CD4-positive, alpha-beta T cell treated with Interleukin-6 for 4 hours (primary cell): ENCODE results near the gene IKBKE.

Source experiments
- DNase-seq: peaks from one replicate; pipeline ENCODE4 v3.0.0-alpha.2; 2020; ENCODE audit warnings: mixed read lengths

IKBKE gene

GRCh38 chr1:206469933-206470691 is at the start of gene IKBKE:
Gene IKBKE (plus strand): TSS chr1:206470476. CDS start chr1:206473228, 2,752 bp downstream.
- peak; percentile 60 for DNase-seq

DNA sequence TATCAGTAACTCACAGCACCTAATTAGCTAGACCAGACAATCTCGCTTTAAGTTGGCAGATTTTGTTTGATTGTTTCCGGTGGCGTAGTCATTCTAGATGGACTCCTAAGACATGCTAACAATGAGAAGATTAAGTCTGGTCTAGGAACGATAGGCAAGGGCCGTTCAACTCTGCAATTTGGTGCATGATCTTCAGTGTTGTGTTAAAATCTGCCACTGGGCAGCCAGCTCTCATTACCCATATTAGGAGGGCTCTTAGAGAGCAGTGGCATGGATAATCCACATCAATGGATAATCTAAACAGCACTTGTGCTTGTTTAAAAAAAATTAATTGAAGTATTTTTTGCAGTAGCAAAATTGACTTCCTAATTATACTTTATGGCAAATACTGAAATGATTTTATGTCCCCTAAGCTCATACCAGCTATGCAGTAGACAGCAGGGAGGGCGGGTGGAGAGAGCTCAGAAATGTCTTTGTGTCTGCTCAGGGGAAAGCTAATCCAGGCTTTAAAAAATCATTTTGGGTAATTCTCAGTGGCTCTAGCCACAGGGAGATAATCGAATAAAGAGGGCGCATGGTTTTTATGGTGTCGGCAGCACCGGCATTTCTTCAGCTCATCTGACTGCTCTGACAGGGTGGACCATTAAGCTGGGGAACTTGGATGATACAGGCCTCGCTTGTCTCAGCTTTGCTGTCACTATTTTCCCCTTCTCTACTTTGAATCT is 48.5 kb upstream of the IKBKE start:
- DNase-seq, result no peak

DNA sequence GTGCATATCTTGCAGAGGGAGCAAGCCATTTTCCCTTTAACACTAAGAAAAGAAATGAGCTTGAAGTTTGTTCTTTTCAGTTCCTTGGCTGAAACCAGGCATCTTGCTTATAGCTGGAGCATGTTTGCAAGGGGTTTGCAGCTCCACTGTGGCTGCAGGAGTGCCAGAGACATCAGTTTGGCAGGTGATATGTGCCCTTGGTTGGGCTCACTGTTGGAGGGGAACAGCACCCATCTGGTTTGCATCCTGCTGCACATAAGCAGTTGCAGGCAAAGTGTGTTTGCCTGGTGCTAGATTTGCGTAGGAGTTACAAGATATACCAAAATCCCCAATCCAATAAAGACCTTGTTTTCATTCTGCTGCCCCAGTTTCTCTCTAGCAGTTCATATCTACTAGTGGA is 47.8 kb upstream of the IKBKE start:
- DNase-seq, result no peak

DNA sequence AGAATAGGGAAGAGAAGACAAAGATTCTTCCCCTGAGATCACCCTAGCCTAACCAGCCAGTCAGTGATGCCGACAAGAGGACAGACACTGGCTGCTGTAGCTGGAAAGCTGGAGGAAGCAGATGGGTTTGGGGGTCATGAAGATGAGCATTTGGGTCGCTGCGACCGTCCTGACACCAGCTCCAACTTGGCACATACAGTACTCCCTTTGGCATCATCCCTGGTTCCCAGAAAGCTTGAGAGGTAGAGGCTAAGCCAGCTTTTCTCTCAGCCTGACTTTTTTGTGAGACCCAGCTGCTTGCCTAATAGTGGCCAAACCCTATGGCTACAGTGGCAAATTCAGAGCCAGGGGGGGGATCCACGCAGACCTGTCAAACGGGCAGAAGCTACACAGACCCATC is 43.0 kb upstream of the IKBKE start:
- DNase-seq, result no peak

- no peak for DNase-seq
These were observed 40.9 kb upstream of the IKBKE start for GRCh38 chr1:206429421-206429820.

DNA sequence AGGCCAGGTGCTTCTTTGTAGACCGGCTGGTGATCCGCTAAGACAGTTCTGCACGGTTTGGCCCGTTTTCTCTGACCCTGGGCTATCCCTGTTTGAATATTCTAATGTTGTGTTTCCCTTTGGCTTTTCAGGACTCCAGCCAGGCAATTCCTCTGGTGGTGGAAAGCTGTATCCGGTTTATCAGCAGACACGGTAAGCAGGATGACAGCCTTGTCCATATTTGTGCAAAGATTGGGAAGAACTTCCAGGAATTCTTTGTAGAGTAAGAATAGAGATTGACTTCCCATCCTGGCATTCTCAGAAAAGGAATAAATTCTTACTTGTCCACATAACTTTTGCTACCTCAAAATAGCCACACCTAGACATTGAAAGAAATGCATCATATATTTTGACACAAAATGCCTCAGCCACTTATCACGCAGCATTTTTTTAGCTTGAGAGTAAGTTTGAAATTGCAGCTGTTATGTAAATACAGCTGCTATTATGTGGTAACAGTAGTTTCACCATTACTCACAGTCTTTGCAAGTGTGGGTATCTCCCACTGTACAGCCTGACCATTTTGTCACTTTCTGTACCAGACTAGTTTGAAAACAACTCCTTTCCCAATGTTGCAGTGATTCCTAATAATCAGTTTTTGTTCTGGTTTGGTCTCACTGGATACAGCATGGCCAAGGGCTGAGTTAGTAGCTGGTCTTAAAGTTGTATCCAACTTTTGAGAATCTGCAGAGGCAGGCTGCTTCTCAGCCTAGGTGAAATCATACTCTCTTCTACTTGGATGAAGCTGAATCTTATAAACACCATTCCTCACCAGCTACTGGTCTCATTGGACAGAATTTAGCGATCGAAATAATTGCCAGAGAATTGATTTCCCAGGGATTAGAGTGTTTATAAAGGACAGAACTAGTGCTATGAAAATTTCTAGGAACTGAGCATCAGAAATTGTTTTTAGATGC is 40.0 kb upstream of the IKBKE start:
- DNase-seq, result no peak

DNA sequence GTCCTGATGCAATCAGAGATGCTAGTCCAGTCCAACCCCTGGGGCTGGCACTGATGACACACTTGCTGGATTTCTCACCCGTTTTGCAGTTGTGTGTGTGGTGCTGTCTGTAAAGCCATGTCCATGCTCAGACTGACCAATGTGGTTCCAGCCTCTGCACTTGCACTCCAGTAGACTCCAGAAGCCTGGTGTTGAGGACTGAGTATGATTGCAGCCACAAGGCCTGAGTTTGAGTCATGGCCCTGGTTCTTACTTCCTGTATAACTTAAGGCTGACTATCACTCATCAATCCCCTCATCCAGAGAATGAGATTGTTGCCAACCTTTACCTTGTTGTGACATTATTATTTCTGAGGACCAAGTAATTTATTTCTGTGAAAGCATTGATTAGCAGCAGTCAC is 34.8 kb upstream of the IKBKE start:
- DNase-seq, result no peak

GRCh38 chr1:206438554-206438953 is 31.7 kb upstream of the IKBKE start:
- DNase-seq, result no peak

DNA sequence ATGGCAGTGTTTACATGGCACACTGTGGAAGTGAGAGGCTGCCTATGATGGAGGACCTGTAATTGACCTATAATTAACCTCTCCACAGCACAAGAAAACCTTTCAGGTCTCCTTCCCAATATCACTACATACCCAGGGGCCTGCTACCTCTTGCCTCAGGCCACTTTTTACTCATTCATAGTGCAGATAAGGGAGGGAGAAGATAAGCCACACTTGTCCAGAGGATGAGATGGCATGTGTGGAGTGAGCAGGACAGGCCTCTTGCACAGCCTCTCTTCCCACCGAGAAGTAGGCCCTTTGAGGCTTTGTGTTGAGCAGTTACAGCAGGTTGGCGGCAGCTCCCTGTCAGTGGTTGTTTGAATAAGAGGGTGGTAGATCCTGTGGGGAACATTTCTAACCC is 31.1 kb upstream of the IKBKE start:
- DNase-seq, result no peak

GRCh38 chr1:206441336-206441967 is 28.8 kb upstream of the IKBKE start:
- DNase-seq, result no peak

GRCh38 chr1:206442101-206442500 is 28.2 kb upstream of the IKBKE start:
- no peak for DNase-seq

GRCh38 chr1:206445116-206445515 is 25.2 kb upstream of the IKBKE start:
- no peak for DNase-seq

- no peak for DNase-seq
These were observed 24.3 kb upstream of the IKBKE start for GRCh38 chr1:206445911-206446356.

GRCh38 chr1:206446688-206447421 is 23.4 kb upstream of the IKBKE start:
- DNase-seq, result no peak

DNA sequence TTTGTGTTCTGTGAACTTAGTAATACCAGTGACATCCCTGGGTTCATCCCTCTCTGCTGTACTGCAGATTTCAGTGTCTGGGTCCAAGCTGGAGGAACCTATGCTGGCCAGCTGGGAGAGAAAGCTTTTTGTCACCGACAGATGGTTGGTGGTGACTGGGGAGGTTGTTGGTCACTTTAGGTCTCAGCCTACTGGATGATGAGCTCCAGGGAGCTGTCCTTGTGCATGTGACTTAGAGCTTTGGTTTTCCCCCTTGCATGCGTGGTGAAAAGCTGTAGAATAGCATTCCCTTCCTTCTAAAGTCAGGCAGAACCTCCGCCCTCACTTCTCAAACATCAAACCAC is 22.9 kb upstream of the IKBKE start:
- no peak for DNase-seq

GRCh38 chr1:206447792-206448191 is 22.5 kb upstream of the IKBKE start:
- no peak for DNase-seq

DNA sequence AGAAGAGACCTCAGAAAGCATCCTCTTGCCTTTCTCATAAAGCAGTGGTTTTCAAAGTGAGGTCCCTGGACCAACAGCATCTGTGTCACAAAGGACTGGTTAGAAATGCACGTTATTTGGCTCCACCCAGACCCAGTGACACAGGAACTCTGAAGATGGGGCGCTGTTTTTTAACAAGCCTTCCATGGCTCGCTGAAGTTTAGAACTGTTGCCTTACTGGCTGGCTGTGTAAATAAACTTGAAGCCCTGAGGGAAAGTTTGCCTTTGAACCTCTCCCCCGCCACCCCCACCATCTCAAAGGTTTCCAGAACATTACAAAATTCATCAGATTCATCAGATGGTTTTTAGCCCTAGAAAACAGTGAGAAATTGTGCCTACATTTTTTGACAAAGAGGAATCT is 21.8 kb upstream of the IKBKE start:
- DNase-seq, result no peak

DNA sequence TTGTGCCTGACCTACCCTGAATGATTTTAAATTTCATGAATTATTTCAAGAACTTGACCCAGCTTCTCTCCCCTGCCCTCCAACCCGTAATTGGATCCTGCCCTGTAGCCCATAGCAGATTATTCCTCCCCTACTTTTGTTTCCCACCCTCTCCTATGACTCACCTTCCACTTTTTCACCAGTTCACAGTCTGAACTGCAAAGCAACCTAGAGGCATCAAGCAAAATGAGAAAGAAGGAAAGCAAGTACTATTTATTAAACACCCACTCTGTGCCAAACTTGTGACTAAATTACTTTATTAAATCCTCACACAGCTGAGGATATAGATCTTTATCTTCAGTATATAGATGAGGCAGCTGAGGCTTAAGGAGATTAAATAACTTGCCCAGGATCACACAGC is 20.7 kb upstream of the IKBKE start:
- no peak for DNase-seq

GRCh38 chr1:206450281-206450680 is 20.0 kb upstream of the IKBKE start:
- DNase-seq, result no peak

GRCh38 chr1:206451134-206451686 is 19.1 kb upstream of the IKBKE start:
- DNase-seq, result no peak

GRCh38 chr1:206453111-206453510 is 17.2 kb upstream of the IKBKE start:
- no peak for DNase-seq

DNA sequence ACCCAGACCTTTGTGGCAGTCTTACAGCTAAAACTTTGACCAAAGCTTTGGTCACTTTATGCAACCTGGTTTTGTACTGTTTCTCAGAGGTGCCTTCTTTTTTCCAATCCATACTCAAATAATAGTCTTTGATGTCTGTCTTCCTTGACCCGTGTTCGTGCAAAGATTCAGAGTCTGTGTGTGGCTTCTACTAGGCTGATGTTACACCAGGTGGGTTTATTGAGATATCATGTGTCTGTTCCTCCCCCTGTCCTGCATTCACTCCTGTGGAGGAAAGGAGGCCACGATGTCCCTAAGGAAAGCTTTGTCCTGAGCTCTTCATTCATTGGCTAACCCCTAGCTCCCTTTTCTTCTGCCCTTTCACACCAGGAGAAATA is 15.0 kb upstream of the IKBKE start:
- DNase-seq, result no peak
